ENCODE results near the gene SRGAP2C.
"Not testable (repeated sequence)": the region's sequence is repeated elsewhere in the genome, so short reads cannot be mapped to it uniquely, and the experiment has no call there.

GRCh38 chr1:121293263-121294204, 108.8 kb downstream of the SRGAP2C start:
- not testable (repeated sequence) for TF ChIP-seq EZH2 (IDR thresholded peaks at IDR 0.05); POLR2AphosphoS5 (IDR thresholded peaks at IDR 0.05; ENCODE audit: borderline replicate concordance, low read depth, low read length); FOXP2 (optimal IDR thresholded peaks at IDR 0.05; ENCODE audit: control extremely low read depth, extremely low read length, insufficient read depth)
